ENCODE results near the gene TBC1D17. TPM values are rescaled to one million over a fixed set of nuclear protein-coding genes. Genes with fewer than 3 reads are reported as not detected.

The TBC1D17 gene
- total RNA-seq, 1 donor from 2014 or later, result 29.1 TPM

DNA sequence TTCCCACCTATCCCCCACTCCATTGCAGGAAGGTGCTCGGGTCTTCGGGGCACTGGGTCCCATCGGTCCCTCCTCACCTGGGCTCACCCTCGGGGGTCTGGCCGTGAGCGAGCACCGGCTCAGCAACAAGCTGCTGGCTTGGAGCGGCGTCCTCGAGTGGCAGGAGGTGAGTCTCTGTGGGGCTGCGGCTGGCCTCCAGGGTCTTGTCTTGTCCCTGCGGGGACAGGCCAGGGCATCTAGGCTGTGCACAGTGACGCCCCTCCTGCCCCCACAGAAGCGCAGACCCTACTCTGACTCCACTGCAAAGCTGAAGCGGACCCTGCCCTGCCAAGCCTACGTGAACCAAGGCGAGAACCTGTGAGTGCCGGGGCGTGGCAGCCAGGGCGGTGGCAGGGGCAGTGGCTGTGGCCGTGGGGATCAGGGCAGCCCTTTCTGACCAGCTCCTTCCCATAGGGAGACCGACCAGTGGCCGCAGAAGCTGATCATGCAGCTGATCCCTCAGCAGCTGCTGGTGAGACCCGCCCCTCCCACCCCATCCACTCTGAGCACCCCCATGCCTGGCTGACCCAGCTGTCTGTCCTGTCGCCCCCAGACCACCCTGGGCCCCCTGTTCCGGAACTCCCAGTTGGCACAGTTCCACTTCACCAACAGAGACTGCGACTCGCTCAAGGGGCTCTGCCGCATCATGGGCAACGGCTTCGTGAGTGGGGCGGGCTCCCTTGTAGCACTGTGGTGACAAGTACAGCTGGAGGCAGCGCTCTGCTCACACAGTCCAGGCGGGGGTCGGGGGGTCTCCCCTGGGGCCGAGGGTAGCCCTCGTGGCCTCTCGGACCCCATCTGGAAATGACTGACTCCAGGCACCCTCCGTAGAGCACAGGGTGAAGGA is 22.9 kb upstream of the TBC1D17 start:
- Mint-ChIP-seq H3K4me3 (ENCODE audit: unreplicated experiment) (no peak overlapping the region), H3K27ac (ENCODE audit: unreplicated experiment) (no peak overlapping the region), H3K36me3 (ENCODE audit: low read depth, unreplicated experiment) (peaks cover 12% of the 10 kb centered on the region), H3K27me3 (ENCODE audit: low read depth, unreplicated experiment) (no peaks in the 10 kb centered on the region), H3K9me3 (ENCODE audit: unreplicated experiment) (peaks cover 2% of the 10 kb centered on the region), H3K4me1 (ENCODE audit: low read depth, unreplicated experiment) (peaks cover 21% of the 10 kb centered on the region)
- Histone ChIP-seq H3K9ac (ENCODE audit: low read length) (no peak overlapping the region), H3K36me3 (ENCODE audit: insufficient read depth, low read length) (no peaks in the 10 kb centered on the region), H3K9me3 (ENCODE audit: insufficient read depth, low read depth, low read length) (no peaks in the 10 kb centered on the region), H3K4me2 (ENCODE audit: low read length) (no peak overlapping the region), H3K4me3 (ENCODE audit: insufficient read depth, low read depth, low read length) (no peak overlapping the region), H3K27me3 (ENCODE audit: insufficient read depth, low read length) (no peaks in the 10 kb centered on the region), H3K79me2 (ENCODE audit: insufficient read depth, low read length) (peaks cover 53% of the 10 kb centered on the region), H4K20me1 (ENCODE audit: insufficient read depth, low read length) (peaks cover 76% of the 10 kb centered on the region), H2AFZ (ENCODE audit: low read depth, low read length) (no peak overlapping the region), H3K27ac (ENCODE audit: low read depth, low read length) (no peak overlapping the region), H3K4me1 (ENCODE audit: insufficient read depth, low read length) (peaks cover 34% of the 10 kb centered on the region)
- no peak for FAIRE-seq
- DNase-seq (ENCODE audit: low read depth), result no peak
- TF ChIP-seq, protein P1, sequence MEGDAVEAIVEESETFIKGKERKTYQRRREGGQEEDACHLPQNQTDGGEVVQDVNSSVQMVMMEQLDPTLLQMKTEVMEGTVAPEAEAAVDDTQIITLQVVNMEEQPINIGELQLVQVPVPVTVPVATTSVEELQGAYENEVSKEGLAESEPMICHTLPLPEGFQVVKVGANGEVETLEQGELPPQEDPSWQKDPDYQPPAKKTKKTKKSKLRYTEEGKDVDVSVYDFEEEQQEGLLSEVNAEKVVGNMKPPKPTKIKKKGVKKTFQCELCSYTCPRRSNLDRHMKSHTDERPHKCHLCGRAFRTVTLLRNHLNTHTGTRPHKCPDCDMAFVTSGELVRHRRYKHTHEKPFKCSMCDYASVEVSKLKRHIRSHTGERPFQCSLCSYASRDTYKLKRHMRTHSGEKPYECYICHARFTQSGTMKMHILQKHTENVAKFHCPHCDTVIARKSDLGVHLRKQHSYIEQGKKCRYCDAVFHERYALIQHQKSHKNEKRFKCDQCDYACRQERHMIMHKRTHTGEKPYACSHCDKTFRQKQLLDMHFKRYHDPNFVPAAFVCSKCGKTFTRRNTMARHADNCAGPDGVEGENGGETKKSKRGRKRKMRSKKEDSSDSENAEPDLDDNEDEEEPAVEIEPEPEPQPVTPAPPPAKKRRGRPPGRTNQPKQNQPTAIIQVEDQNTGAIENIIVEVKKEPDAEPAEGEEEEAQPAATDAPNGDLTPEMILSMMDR (IDR thresholded peaks at IDR 0.05; ENCODE audit: insufficient read depth, low read depth, low read length), result no peak
- no peak for TF ChIP-seq EZH2 (IDR thresholded peaks at IDR 0.05; ENCODE audit: insufficient read depth, low read length)

DNA sequence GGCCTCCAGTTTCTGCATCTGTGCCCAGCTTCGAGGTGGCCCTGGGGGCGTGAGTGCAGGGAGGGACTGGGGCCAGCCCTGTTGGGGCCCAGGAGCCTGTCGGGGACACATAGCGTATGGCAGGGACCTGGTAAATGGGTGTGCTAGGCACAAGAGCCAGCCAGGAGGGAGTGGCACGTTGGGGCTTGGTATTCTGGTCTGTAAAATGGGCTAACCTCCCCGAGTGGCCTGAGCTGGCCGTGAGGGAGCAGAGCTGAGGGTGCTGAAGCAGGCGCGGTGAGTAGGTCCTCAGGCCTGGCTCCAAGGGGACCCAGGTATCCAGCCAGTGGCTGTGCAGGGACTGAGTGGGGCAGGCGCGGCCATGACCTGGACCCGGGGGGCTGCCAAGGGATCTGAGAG is 22.2 kb upstream of the TBC1D17 start:
- H3K9ac ChIP-seq (ENCODE audit: low read length), result no peak overlapping the region
- no peak overlapping the region for H3K4me2 ChIP-seq (ENCODE audit: low read length)
- peaks cover 48% of the 10 kb centered on the region for H3K79me2 ChIP-seq (ENCODE audit: insufficient read depth, low read length)
- peaks cover 19% of the 10 kb centered on the region for H3K4me1 Mint-ChIP-seq (ENCODE audit: low read depth, unreplicated experiment)
- no peak for FAIRE-seq
- H3K27me3 ChIP-seq (ENCODE audit: insufficient read depth, low read length), result no peaks in the 10 kb centered on the region
- H3K4me3 Mint-ChIP-seq (ENCODE audit: unreplicated experiment), result no peak overlapping the region
- peaks cover 5% of the 10 kb centered on the region for H3K36me3 Mint-ChIP-seq (ENCODE audit: low read depth, unreplicated experiment)
- no peaks in the 10 kb centered on the region for H3K36me3 ChIP-seq (ENCODE audit: insufficient read depth, low read length)
- H3K4me1 ChIP-seq (ENCODE audit: insufficient read depth, low read length), result peaks cover 41% of the 10 kb centered on the region
- DNase-seq (ENCODE audit: low read depth), result no peak
- no peaks in the 10 kb centered on the region for H3K27me3 Mint-ChIP-seq (ENCODE audit: low read depth, unreplicated experiment)
- no peak overlapping the region for H2AFZ ChIP-seq (ENCODE audit: low read depth, low read length)
- no peak overlapping the region for H3K4me3 ChIP-seq (ENCODE audit: insufficient read depth, low read depth, low read length)
- TF ChIP-seq, protein P1 (IDR thresholded peaks at IDR 0.05; ENCODE audit: insufficient read depth, low read depth, low read length), result no peak
- no peak for TF ChIP-seq EZH2 (IDR thresholded peaks at IDR 0.05; ENCODE audit: insufficient read depth, low read length)
- H3K9me3 ChIP-seq (ENCODE audit: insufficient read depth, low read depth, low read length), result no peaks in the 10 kb centered on the region
- no peak overlapping the region for H3K27ac ChIP-seq (ENCODE audit: low read depth, low read length)
- H3K9me3 Mint-ChIP-seq (ENCODE audit: unreplicated experiment), result peaks cover 2% of the 10 kb centered on the region
- peak overlapping the region; percentile 87 for H3K27ac Mint-ChIP-seq (ENCODE audit: unreplicated experiment)
- peaks cover 80% of the 10 kb centered on the region for H4K20me1 ChIP-seq (ENCODE audit: insufficient read depth, low read length)
